Stimulated activated CD8-positive, alpha-beta memory T cell treated with anti-CD3 and anti-CD28 coated beads, Interleukin-2, amount 100 ng/mL, for 48 hours (primary cell): ENCODE data around the gene SYTL5.

Source experiments
- DNase-seq, 2 donors: peaks; one replicate each; pipeline ENCODE4 v3.0.0-alpha.2; 2020; ENCODE audit warnings: low read depth in 2 of 2

Gene SYTL5

GRCh38 chrX:38089173-38089982 lies 83.0 kb downstream of the SYTL5 start:
- no peak for DNase-seq

GRCh38 chrX:38095971-38096529 lies 89.7 kb downstream of the SYTL5 start:
- no peak for DNase-seq

- no peak for DNase-seq
Measured at GRCh38 chrX:38099688-38100087, 93.3 kb downstream of the SYTL5 start.

- no peak for DNase-seq
Measured at GRCh38 chrX:38102240-38102639, 95.9 kb downstream of the SYTL5 start.

- no peak for DNase-seq
Measured at GRCh38 chrX:38102875-38103274, 96.5 kb downstream of the SYTL5 start.

GRCh38 chrX:38103857-38104812 lies 97.8 kb downstream of the SYTL5 start:
- no peak for DNase-seq

GRCh38 chrX:38105216-38105725 lies 98.9 kb downstream of the SYTL5 start:
- DNase-seq: no peak

- DNase-seq: no peak
Measured at GRCh38 chrX:38106991-38107655, 100.8 kb downstream of the SYTL5 start.

- no peak for DNase-seq
Measured at GRCh38 chrX:38108364-38108763, 102.0 kb downstream of the SYTL5 start.

- no peak for DNase-seq
Measured at GRCh38 chrX:38109042-38109898, 102.9 kb downstream of the SYTL5 start.

- no peak for DNase-seq
Measured at GRCh38 chrX:38110231-38110630, 103.9 kb downstream of the SYTL5 start.

- no peak for DNase-seq
Measured at GRCh38 chrX:38111196-38111595, 104.8 kb downstream of the SYTL5 start.

GRCh38 chrX:38112566-38112965 lies 106.2 kb downstream of the SYTL5 start:
- DNase-seq: no peak

GRCh38 chrX:38116706-38117105 lies 110.4 kb downstream of the SYTL5 start:
- no peak for DNase-seq

- no peak for DNase-seq
Measured at GRCh38 chrX:38117485-38117884, 111.1 kb downstream of the SYTL5 start.

GRCh38 chrX:38124000-38124399 lies 117.6 kb downstream of the SYTL5 start:
- no peak for DNase-seq

GRCh38 chrX:38126179-38126578 lies 119.8 kb downstream of the SYTL5 start:
- DNase-seq: no peak

GRCh38 chrX:38127961-38128360 lies 121.6 kb downstream of the SYTL5 start:
- no peak for DNase-seq

- DNase-seq: no peak
Measured at GRCh38 chrX:38129366-38129765, 123.0 kb downstream of the SYTL5 start.

- no peak for DNase-seq
Measured at GRCh38 chrX:38138157-38138891, 132.0 kb downstream of the SYTL5 start.
